IPS-20b (cell line): ENCODE data around the gene ASXL2.
"Not testable (repeated sequence)": the region's sequence is repeated elsewhere in the genome, so short reads cannot be mapped to it uniquely, and the experiment has no call there.

Source experiments
- H3K27ac ChIP-seq: one replicate; pipeline ENCODE4 v1.5.1; 2013; ENCODE audit warnings: low read length
- H3K27me3 ChIP-seq: 2 replicates; pipeline ENCODE4 v1.6.1; 2013; ENCODE audit warnings: mild to moderate bottlenecking, low read length, inconsistent platforms; ENCODE audit not compliant: insufficient read depth
- H3K36me3 ChIP-seq: 2 replicates; pipeline ENCODE4 v1.6.1; 2013; ENCODE audit warnings: low read depth, mild to moderate bottlenecking, inconsistent platforms, low read length, moderate library complexity; ENCODE audit not compliant: insufficient read depth
- H3K4me1 ChIP-seq: 2 replicates; pipeline ENCODE4 v1.6.1; 2013; ENCODE audit warnings: mild to moderate bottlenecking, control low read depth, inconsistent platforms, low read length, moderate library complexity; ENCODE audit not compliant: insufficient read depth
- H3K4me3 ChIP-seq: 2 replicates; pipeline ENCODE4 v1.5.1; 2013; ENCODE audit warnings: mild to moderate bottlenecking, low read length, inconsistent platforms
- H3K9ac ChIP-seq: 2 replicates; pipeline ENCODE4 v1.6.1; 2013; ENCODE audit warnings: low read depth, mild to moderate bottlenecking, inconsistent platforms, low read length, moderate library complexity
- H3K9me3 ChIP-seq: 2 replicates; pipeline ENCODE4 v1.6.1; 2013; ENCODE audit warnings: mild to moderate bottlenecking, low read depth, low read length, inconsistent platforms; ENCODE audit not compliant: insufficient read depth

Gene ASXL2

DNA sequence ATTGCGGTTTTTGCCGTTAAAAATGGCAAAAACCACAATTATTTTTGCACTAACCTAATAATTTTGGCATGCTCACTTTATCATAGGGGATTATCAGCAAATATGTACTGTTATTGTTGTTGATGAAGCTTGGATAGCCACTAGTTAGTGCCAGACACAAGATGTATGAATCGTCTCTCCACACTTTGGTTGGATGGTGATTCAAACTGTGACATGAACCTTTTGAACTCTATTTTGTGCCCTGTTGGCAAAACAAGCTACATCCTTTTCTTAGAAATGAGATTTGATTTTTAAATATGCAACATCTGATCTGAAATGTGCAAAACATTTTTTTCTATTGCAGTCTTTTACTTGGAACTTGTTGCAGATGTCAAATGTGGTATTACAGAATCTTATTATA, 156.1 kb downstream of the ASXL2 start:
- Histone ChIP-seq H3K27me3 (no peaks in the 10 kb centered on the region), H3K4me1 (no peaks in the 10 kb centered on the region), H3K9ac (no peak overlapping the region)

DNA sequence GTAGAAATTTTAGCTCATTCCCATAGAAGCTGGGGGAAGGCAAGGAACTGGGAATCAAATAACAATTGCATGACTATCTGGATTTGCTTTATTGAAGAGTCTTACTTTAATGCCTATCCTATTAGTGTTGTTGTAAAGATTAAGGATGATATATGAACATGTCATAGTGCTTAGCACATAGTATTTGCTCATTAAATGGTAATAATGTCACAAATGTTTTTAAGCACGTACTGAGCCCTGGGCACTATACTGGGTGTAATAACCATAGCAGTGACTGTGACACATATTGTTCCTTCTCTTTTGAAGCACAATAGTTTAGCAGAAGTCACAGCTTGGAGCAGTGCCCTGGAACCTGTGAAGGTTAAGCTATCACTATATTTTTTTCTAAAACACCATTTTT, 157.7 kb downstream of the ASXL2 start:
- H3K27me3 ChIP-seq = no peaks in the 10 kb centered on the region
- no peaks in the 10 kb centered on the region for H3K36me3 ChIP-seq
- no peaks in the 10 kb centered on the region for H3K4me1 ChIP-seq
- no peaks in the 10 kb centered on the region for H3K9me3 ChIP-seq
- no peak overlapping the region for H3K4me3 ChIP-seq
- H3K9ac ChIP-seq = no peak overlapping the region
- H3K27ac ChIP-seq = no peak overlapping the region

More for the DNA sequence above, 156.1 kb downstream of the ASXL2 start:
- H3K36me3 ChIP-seq = no peaks in the 10 kb centered on the region
- no peak overlapping the region for H3K27ac ChIP-seq
- H3K9me3 ChIP-seq = no peaks in the 10 kb centered on the region
- no peak overlapping the region for H3K4me3 ChIP-seq

DNA sequence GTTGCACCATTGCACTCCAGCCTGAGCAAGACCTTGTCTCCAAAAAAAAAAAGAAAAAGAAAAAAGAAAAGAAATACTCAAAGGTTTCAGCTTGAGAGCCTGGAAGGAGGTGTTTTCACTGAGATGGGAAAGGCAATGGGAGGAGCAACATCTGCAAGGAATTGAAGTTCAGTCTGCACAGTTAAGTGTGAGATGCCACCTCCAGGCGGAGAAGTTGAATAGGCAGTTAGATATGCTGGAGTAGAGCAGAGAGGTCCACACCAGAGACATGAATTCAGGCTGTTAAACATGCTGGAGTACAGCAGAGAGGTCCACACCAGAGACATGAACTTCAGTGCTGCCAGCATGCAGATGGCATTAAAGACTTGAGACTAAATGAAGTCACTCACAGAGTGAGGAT, 163.5 kb downstream of the ASXL2 start:
- H3K27me3 ChIP-seq = no peaks in the 10 kb centered on the region
- no peaks in the 10 kb centered on the region for H3K9me3 ChIP-seq
- no peak overlapping the region for H3K4me3 ChIP-seq
- no peak overlapping the region for H3K27ac ChIP-seq
- no peaks in the 10 kb centered on the region for H3K4me1 ChIP-seq
- no peak overlapping the region for H3K9ac ChIP-seq
- no peaks in the 10 kb centered on the region for H3K36me3 ChIP-seq

DNA sequence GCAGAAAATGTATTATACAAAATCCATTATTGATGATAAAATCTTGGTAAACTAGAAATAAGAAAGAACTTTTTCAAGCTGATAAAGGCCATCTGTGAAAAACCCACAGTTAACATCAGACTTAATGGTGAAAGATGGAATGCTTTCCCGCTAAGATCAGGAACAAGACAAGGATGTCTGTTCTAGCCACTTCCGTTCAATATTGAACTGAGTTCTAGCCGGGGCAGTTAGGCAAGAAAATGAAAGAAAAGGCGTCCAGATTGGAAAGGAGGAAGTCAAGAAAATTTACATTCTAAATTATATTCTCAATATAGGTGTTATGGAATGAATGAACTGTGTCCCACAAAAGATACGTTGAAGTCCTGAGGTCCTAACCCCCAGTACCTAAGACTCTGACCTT, 165.8 kb downstream of the ASXL2 start:
- no peak overlapping the region for H3K27ac ChIP-seq
- H3K36me3 ChIP-seq = no peaks in the 10 kb centered on the region
- H3K4me3 ChIP-seq = no peak overlapping the region
- H3K9ac ChIP-seq = no peak overlapping the region
- no peaks in the 10 kb centered on the region for H3K9me3 ChIP-seq
- H3K27me3 ChIP-seq = no peaks in the 10 kb centered on the region
- no peaks in the 10 kb centered on the region for H3K4me1 ChIP-seq

- Histone ChIP-seq H3K4me1 (no peaks in the 10 kb centered on the region), H3K4me3 (no peak overlapping the region), H3K27me3 (no peaks in the 10 kb centered on the region), H3K36me3 (no peaks in the 10 kb centered on the region), H3K9ac (no peak overlapping the region), H3K27ac (no peak overlapping the region), H3K9me3 (no peaks in the 10 kb centered on the region)
Observed at GRCh38 chr2:25711675-25712354, 166.5 kb downstream of the ASXL2 start.

DNA sequence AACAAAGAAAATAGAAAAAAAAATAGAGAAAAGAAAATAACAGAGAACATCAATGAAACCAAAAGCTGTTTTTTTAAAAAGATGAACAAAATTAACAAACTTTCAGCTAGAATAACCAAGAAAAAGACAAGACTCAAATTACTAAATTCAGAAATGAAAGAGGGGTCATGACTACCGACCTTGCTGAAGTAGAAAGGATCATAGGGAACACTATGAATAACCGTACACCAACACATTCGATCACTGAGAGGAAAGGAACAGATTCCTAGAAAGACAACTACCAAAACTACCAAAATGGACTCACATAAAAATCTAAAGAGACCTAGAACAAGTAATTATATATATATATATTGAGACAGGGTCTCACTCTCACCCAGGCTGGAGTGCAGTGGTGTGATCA, 167.5 kb downstream of the ASXL2 start:
- Histone ChIP-seq H3K36me3 (no peaks in the 10 kb centered on the region), H3K4me1 (no peaks in the 10 kb centered on the region), H3K4me3 (no peak overlapping the region), H3K27me3 (no peaks in the 10 kb centered on the region), H3K27ac (no peak overlapping the region), H3K9me3 (no peaks in the 10 kb centered on the region), H3K9ac (no peak overlapping the region)

DNA sequence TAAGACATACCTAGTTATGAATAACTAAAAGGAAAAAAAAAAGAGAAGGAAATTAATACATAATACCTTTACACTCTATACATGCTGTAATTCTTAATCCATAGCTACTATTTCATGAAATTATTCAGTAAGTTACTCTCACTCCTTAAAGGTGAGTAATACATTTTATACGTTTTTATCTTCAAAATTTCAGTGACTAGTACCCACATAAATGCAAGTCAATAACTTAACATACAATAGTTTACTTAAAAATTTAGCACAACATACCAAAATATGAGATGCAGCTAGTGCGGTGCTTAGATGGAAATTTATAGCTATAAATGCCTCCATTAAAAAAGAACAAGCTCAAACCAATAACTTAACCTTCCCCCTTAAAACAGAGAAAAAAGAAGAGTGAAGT, 168.9 kb downstream of the ASXL2 start:
- Histone ChIP-seq H3K27ac (no peak overlapping the region), H3K36me3 (no peaks in the 10 kb centered on the region), H3K4me3 (no peak overlapping the region), H3K27me3 (no peaks in the 10 kb centered on the region), H3K4me1 (no peaks in the 10 kb centered on the region), H3K9ac (no peak overlapping the region), H3K9me3 (no peaks in the 10 kb centered on the region)

DNA sequence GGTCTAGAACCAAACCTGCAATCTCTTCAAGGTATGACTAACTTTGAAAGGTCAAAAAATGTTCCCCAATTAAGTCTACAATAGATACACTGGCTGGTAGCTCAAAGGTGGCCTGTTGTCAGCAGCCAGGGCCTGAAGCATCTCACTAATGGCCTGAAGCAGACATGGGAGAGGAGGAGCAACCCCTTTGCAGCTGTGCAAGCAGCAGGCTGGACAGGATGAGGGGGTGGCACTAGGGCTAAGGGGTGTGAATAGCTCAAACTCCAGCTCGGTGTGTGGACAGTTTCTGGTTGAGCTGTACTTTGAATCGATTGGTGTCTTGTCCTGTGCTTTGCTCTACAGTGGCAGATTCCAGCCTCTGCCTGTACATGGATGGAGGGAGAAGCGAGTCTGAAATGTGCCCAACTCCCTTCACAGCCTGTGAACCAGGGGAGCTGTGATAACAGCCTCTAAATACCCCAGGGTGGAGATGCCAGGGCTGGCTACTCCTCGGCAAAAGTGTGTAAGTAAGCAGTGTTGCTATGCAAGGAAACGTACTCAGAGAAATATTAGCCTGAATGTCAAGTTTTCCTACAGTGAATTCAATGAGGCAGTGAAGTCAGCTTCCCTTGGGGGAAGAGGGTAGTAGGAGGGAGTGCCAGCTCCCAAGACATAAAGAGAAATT, 170.2 kb downstream of the ASXL2 start:
- no peak overlapping the region for H3K4me3 ChIP-seq

GRCh38 chr2:25705575-25705974, 172.7 kb downstream of the ASXL2 start:
- not testable (repeated sequence) for H3K36me3 ChIP-seq, H3K27me3 ChIP-seq, H3K27ac ChIP-seq, H3K9me3 ChIP-seq, H3K4me1 ChIP-seq, H3K4me3 ChIP-seq, H3K9ac ChIP-seq

More for the DNA sequence above, 170.2 kb downstream of the ASXL2 start:
- Histone ChIP-seq H3K9me3 (no peaks in the 10 kb centered on the region), H3K9ac (no peak overlapping the region), H3K27me3 (no peaks in the 10 kb centered on the region), H3K36me3 (no peaks in the 10 kb centered on the region), H3K27ac (no peak overlapping the region), H3K4me1 (no peaks in the 10 kb centered on the region)

DNA sequence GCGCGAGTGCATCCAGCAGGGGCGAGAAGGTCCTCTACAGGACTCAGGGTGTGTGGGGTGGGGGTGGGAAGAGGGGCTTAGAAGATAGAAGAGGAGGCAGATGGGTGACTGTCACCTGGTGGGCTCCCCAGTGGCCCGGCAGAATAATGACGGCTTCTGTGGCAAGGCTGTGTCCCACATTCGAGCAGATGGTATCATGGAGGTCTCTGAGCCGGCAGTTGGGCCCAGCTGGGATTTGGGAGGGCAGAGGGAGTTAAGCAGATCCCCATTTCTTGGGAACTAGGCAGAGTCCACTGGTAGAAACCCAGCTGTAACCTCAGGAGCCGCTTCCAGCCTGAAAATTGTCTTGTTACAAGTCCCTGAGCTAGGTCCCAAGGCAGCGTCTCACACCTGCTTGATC, 176.5 kb downstream of the ASXL2 start:
- H3K27me3 ChIP-seq = peaks cover 22% of the 10 kb centered on the region
- H3K4me3 ChIP-seq = no peak overlapping the region
- H3K4me1 ChIP-seq = peaks cover 17% of the 10 kb centered on the region; the same call in 1 of the 2 replicates
- H3K27ac ChIP-seq = no peak overlapping the region
- no peaks in the 10 kb centered on the region for H3K36me3 ChIP-seq
- no peaks in the 10 kb centered on the region for H3K9me3 ChIP-seq
- no peak overlapping the region for H3K9ac ChIP-seq

- Histone ChIP-seq H3K27ac (no peak overlapping the region), H3K9ac (no peak overlapping the region), H3K4me3 (no peak overlapping the region), H3K27me3 (peaks cover 23% of the 10 kb centered on the region), H3K4me1 (peaks cover 17% of the 10 kb centered on the region; the same call in 1 of the 2 replicates), H3K9me3 (no peaks in the 10 kb centered on the region), H3K36me3 (no peaks in the 10 kb centered on the region)
Observed at GRCh38 chr2:25700221-25700660, 178.0 kb downstream of the ASXL2 start.

- Histone ChIP-seq H3K4me3 (no peak overlapping the region), H3K4me1 (peaks cover 17% of the 10 kb centered on the region; the same call in 1 of the 2 replicates), H3K27me3 (peaks cover 23% of the 10 kb centered on the region), H3K9ac (no peak overlapping the region), H3K36me3 (no peaks in the 10 kb centered on the region), H3K9me3 (no peaks in the 10 kb centered on the region), H3K27ac (no peak overlapping the region)
Observed at GRCh38 chr2:25699216-25699615, 179.1 kb downstream of the ASXL2 start.
